Upper lobe of right lung (tissue), 1 donor: Measurements from ENCODE around the gene UNC5A. TPM values are rescaled to one million over a fixed set of nuclear protein-coding genes. Genes with fewer than 3 reads are reported as not detected.

Experiments
- ATAC-seq: fragments of 200-7000 bp; cut with Tn5 transposase; one replicate; pipeline ENCODE4 v1.9.1; 2020; ENCODE audit warnings: mild to moderate bottlenecking, moderate library complexity
- DNase-seq: peaks from one replicate; pipeline ENCODE4 v3.0.0-alpha.2; 2020
- H3K27ac ChIP-seq: fragments of 200-600 bp; one replicate; pipeline ENCODE4 v1.8.0; 2022
- H3K27me3 ChIP-seq: fragments of 200-600 bp; one replicate; pipeline ENCODE4 v1.8.0; 2022; ENCODE audit warnings: mild to moderate bottlenecking
- H3K36me3 ChIP-seq: fragments of 200-600 bp; one replicate; pipeline ENCODE4 v1.8.0; 2022
- H3K4me1 ChIP-seq: fragments of 200-600 bp; one replicate; pipeline ENCODE4 v1.8.0; 2022
- H3K4me3 ChIP-seq: fragments of 200-600 bp; one replicate; pipeline ENCODE4 v1.8.0; 2022; ENCODE audit warnings: mild to moderate bottlenecking
- H3K9me3 ChIP-seq: fragments of 200-600 bp; one replicate; pipeline ENCODE4 v1.8.0; 2022
- intact Hi-C: fragments of 100-400 bp; cut with DNase I; formaldehyde crosslinking; loops from one replicate; pipeline ENCODE4 v1.11.0; 2022
- total RNA-seq: library from RNA; stranded (reverse); fragmentation: NEBNext Ultra II Directional; extraction: Animal tissue kit (Norgen Biotek cat#: 25700); gene quantifications from one replicate; pipeline ENCODE4 v1.2.1, GENCODE V29; 2021
- TF ChIP-seq, protein P1 (sequence below): fragments of 200-600 bp; IDR thresholded peaks from one replicate; pipeline ENCODE4 v1.8.0; 2022; ENCODE audit warnings: antibody characterized with exemption
- donor health status: DM: no; HTN: yes; CAD: no; lungs with severe emphysema.

UNC5A gene
- total RNA-seq, 1 donor from 2014 or later = 0.46 TPM

DNA sequence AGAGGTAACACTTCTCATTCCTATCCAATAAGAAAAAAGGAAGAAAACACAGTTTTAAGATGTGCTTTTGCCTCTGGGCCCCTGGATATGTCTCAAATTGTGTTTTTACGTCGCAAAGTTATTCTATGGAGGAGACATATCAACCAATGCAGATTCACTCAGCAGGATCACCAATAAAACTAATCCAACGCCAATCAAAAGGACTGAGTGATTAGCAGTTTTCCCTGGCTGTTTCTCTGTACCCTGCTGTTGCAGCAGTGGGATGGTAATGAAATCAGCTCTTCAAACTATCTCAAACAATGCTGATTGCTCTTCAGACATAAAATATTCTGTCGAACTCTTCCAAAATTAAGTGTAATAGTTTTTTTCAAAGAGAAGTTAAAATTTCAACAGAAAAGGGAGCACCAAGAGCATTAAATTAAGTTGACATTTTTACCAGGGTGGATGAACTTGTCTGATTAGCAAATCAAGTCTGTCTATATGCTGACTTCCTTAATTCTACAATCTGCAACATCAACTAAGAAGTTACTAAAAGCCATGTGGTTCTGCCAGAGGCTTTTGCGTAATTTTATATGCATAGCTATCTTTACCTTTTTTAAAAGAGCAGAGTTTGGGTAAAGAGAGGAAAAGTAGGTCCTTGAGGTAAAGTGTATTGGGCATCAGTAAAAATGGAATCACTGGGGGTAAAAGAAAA, 98.5 kb downstream of the UNC5A start:
- Histone ChIP-seq H3K27ac (no peak overlapping the region), H3K4me1 (no peaks in the 10 kb centered on the region), H3K36me3 (peaks cover 61% of the 10 kb centered on the region), H3K4me3 (no peak overlapping the region), H3K9me3 (no peaks in the 10 kb centered on the region), H3K27me3 (no peaks in the 10 kb centered on the region)
- peak; percentile 43 for ATAC-seq
- no peak for DNase-seq
- intact Hi-C loops = no loop called here
- TF ChIP-seq, protein P1, sequence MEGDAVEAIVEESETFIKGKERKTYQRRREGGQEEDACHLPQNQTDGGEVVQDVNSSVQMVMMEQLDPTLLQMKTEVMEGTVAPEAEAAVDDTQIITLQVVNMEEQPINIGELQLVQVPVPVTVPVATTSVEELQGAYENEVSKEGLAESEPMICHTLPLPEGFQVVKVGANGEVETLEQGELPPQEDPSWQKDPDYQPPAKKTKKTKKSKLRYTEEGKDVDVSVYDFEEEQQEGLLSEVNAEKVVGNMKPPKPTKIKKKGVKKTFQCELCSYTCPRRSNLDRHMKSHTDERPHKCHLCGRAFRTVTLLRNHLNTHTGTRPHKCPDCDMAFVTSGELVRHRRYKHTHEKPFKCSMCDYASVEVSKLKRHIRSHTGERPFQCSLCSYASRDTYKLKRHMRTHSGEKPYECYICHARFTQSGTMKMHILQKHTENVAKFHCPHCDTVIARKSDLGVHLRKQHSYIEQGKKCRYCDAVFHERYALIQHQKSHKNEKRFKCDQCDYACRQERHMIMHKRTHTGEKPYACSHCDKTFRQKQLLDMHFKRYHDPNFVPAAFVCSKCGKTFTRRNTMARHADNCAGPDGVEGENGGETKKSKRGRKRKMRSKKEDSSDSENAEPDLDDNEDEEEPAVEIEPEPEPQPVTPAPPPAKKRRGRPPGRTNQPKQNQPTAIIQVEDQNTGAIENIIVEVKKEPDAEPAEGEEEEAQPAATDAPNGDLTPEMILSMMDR = no peak

DNA sequence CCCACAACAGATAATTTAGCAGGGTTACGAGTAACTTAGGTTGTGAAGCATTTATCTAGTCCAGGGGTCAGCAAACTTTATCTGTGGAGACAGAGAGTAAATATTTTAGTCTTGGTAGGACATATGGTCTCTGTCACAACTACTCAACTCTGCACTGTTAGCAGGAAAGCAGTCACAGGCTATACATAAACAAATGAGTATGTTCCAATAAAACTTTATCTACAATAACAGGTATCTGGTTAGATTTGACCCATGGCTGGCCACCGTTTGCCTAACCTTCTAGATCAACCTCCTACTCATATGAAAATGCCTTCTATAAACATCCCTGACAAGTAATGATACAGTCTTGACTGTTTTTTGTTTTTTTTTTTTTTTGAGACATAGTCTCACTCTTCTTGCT, 101.8 kb downstream of the UNC5A start:
- no peaks in the 10 kb centered on the region for H3K4me1 ChIP-seq
- no peak for ATAC-seq
- H3K9me3 ChIP-seq = no peaks in the 10 kb centered on the region
- H3K27me3 ChIP-seq = no peaks in the 10 kb centered on the region
- intact Hi-C loops = no loop called here
- peaks cover 28% of the 10 kb centered on the region for H3K36me3 ChIP-seq
- TF ChIP-seq, protein P1 = no peak
- no peak overlapping the region for H3K27ac ChIP-seq
- no peak for DNase-seq
- no peak overlapping the region for H3K4me3 ChIP-seq

DNA sequence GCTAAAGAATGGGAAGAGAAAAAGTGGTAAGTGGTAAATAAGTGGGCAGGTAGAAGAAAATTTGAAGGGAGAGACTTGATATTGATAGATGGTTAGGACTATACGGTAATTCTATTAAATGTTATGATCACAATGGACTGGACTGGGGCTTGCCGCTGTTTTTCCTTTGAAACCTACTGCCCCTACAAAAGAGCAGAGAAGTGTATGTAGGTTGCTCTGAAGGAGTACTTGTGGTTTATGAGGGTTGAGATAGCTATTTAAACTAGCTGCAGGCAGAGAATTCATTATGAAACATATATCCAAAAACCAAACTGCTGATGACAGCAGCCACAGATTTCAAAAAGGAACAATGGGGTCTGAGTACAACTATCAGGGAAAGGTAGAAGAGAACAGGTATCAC, 105.5 kb downstream of the UNC5A start:
- no peaks in the 10 kb centered on the region for H3K27me3 ChIP-seq
- no peaks in the 10 kb centered on the region for H3K4me1 ChIP-seq
- no peak overlapping the region for H3K4me3 ChIP-seq
- no peaks in the 10 kb centered on the region for H3K9me3 ChIP-seq
- DNase-seq (no peak), ATAC-seq (peak; percentile 16)
- intact Hi-C loops = no loop called here
- peaks cover 14% of the 10 kb centered on the region for H3K36me3 ChIP-seq
- TF ChIP-seq, protein P1 = no peak
- H3K27ac ChIP-seq = no peak overlapping the region

DNA sequence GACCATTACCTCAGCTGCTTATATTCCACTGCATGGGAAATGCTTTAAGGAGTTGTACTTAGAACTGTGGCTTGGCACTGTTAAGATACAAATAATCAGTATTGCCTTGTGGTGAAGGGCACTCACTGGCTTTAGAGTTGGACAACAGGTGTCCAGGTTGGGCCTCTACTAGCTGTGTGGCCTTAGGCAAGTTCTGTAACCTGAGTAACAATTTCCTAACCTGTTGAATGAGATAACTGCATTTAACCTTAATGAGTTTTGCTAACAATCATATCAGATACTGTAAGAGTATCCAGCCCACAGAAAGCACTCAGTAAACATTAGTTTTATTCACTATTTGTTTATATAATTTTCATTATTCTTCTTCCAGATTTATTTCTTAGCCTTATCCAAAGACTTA, 106.0 kb downstream of the UNC5A start:
- H3K36me3 ChIP-seq = peaks cover 14% of the 10 kb centered on the region
- no peaks in the 10 kb centered on the region for H3K9me3 ChIP-seq
- intact Hi-C loops = no loop called here
- no peaks in the 10 kb centered on the region for H3K4me1 ChIP-seq
- DNase-seq (no peak), ATAC-seq (peak; percentile 41)
- TF ChIP-seq, protein P1 = no peak
- H3K4me3 ChIP-seq = no peak overlapping the region
- no peaks in the 10 kb centered on the region for H3K27me3 ChIP-seq
- H3K27ac ChIP-seq = no peak overlapping the region

DNA sequence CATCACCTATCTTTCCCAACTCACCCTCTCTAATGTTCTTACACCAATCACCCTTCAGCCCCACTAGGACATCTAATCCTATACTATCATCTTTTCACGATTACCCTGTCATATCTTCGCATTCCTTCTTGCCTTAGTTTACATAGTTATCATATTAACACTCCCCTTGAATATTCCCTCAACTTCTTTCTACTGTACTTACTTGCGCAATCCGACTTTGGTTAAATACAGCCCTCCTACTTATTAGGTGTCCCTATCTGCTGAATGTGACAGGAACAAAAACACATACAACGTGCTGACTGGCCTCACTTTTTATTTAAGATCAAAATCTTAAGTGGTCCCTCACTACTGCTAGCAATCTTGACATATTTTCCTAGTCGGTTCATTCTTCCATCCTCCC, 108.3 kb downstream of the UNC5A start:
- no peak overlapping the region for H3K4me3 ChIP-seq
- H3K4me1 ChIP-seq = no peaks in the 10 kb centered on the region
- no peaks in the 10 kb centered on the region for H3K9me3 ChIP-seq
- intact Hi-C loops = no loop called here
- H3K27ac ChIP-seq = no peak overlapping the region
- peaks cover 14% of the 10 kb centered on the region for H3K36me3 ChIP-seq
- H3K27me3 ChIP-seq = no peaks in the 10 kb centered on the region
- DNase-seq (no peak), ATAC-seq (no peak)
- TF ChIP-seq, protein P1 = no peak

DNA sequence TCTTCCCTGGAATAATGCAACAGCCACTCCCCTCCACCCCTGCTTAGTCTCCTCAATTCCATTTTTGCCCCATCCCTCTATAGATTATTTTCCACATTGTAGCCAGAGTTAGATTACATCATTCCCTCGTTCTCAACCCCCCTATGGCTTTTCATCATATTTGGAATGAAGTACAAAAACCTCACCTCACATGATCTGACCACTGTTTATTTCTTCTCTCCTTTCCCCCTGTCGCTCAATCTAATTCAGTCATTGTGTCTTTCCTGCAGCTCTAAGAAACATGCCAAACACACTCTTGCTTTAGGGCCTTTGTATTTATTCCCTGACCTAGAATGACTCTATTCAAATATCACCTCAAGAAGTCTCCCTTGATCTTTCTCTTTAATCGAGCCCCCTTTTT, 111.4 kb downstream of the UNC5A start:
- Histone ChIP-seq H3K4me1 (no peaks in the 10 kb centered on the region), H3K27me3 (no peaks in the 10 kb centered on the region), H3K4me3 (no peak overlapping the region), H3K36me3 (peaks cover 14% of the 10 kb centered on the region), H3K9me3 (no peaks in the 10 kb centered on the region), H3K27ac (no peak overlapping the region)
- no peak for DNase-seq
- ATAC-seq = no peak
- intact Hi-C loops = no loop called here
- TF ChIP-seq, protein P1 = no peak
